WTC11 (cell line): ENCODE measurements around the gene AKAP7. TPM values are rescaled to one million over a fixed set of nuclear protein-coding genes. Genes with fewer than 3 reads are reported as not detected.

Experiments used
- ATAC-seq: fragments of 200-7000 bp; cut with Tn5 transposase; 2 replicates; pipeline ENCODE4 v1.10.0; 2021; ENCODE audit warnings: mild to moderate bottlenecking, moderate library complexity
- CTCF ChIA-PET: fragments of 300-600 bp; sonication (Branson Sonifier 250); formaldehyde crosslinking; loops from one replicate; lab custom pipeline; 2021; ENCODE audit warnings: antibody characterized with exemption; lab: Charles Lee
- POLR2A ChIA-PET: fragments of 350-600 bp; sonication (Branson Sonifier 250); formaldehyde crosslinking; loops from one replicate; lab custom pipeline; 2021; ENCODE audit warnings: antibody characterized with exemption; lab: Charles Lee
- DNase-seq: peaks from one replicate; pipeline ENCODE4 v3.0.0; 2021; ENCODE audit warnings: low spot score
- H3K27ac Mint-ChIP-seq: 2 replicates; pipeline ENCODE4 v1.8.0; 2021; ENCODE audit warnings: mixed read lengths
- H3K27me3 Mint-ChIP-seq: 2 replicates; pipeline ENCODE4 v1.8.0; 2021; ENCODE audit warnings: low read depth, mild to moderate bottlenecking, moderate library complexity, mixed read lengths
- H3K36me3 Mint-ChIP-seq: 2 replicates; pipeline ENCODE4 v1.8.0; 2021; ENCODE audit warnings: mixed read lengths
- H3K4me1 Mint-ChIP-seq: 2 replicates; pipeline ENCODE4 v1.8.0; 2022; ENCODE audit warnings: mixed read lengths
- H3K4me3 Mint-ChIP-seq: 2 replicates; pipeline ENCODE4 v1.8.0; 2021; ENCODE audit warnings: mild to moderate bottlenecking, moderate library complexity, mixed read lengths
- H3K9me3 Mint-ChIP-seq: 2 replicates; pipeline ENCODE4 v1.8.0; 2021; ENCODE audit warnings: mixed read lengths
- CREM ChIP-seq: sonication (generic); formaldehyde crosslinking; IDR thresholded peaks from 2 replicates; pipeline ENCODE4 v1.8.1; 2022; ENCODE audit warnings: mild to moderate bottlenecking, missing genetic modification reagents, moderate library complexity
- ELF4 ChIP-seq: sonication (generic); formaldehyde crosslinking; IDR thresholded peaks from 2 replicates; pipeline ENCODE4 v1.8.1; 2022; ENCODE audit warnings: low read depth, mild to moderate bottlenecking, moderate library complexity, missing genetic modification reagents
- EMX1 ChIP-seq: fragments of 250-450 bp; sonication (Bioruptor Pico); IDR thresholded peaks from 2 replicates; pipeline ENCODE4 v1.8.0; 2021; ENCODE audit warnings: mild to moderate bottlenecking
- ESRRA ChIP-seq: sonication (generic); formaldehyde crosslinking; IDR thresholded peaks from 2 replicates; pipeline ENCODE4 v1.8.1; 2022; ENCODE audit warnings: mild to moderate bottlenecking, missing genetic modification reagents, borderline replicate concordance
- GABPB1 ChIP-seq: sonication (generic); formaldehyde crosslinking; IDR thresholded peaks from 2 replicates; pipeline ENCODE4 v1.8.1; 2023; ENCODE audit warnings: mild to moderate bottlenecking, missing genetic modification reagents
- JAZF1 ChIP-seq: fragments of 250-450 bp; sonication (Bioruptor Pico); IDR thresholded peaks from 2 replicates; pipeline ENCODE4 v1.9.0; 2021; ENCODE audit warnings: moderate library complexity, mild to moderate bottlenecking, inconsistent platforms
- MXD4 ChIP-seq: fragments of 250-450 bp; sonication (Bioruptor Pico); IDR thresholded peaks from 2 replicates; pipeline ENCODE4 v1.8.0; 2021; ENCODE audit warnings: mild to moderate bottlenecking, moderate library complexity, borderline replicate concordance
- NR3C1 ChIP-seq: sonication (generic); formaldehyde crosslinking; conservative IDR thresholded peaks from 2 replicates; pipeline ENCODE4 v1.8.1; 2023; ENCODE audit warnings: low read depth, mild to moderate bottlenecking, missing genetic modification reagents
- SMAD4 ChIP-seq: sonication (generic); formaldehyde crosslinking; IDR thresholded peaks from 2 replicates; pipeline ENCODE4 v1.8.0; 2022; ENCODE audit warnings: mild to moderate bottlenecking, missing genetic modification reagents
- TCF7 ChIP-seq: sonication (generic); formaldehyde crosslinking; IDR thresholded peaks from 2 replicates; pipeline ENCODE4 v1.8.0; 2022; ENCODE audit warnings: mild to moderate bottlenecking, low read depth, missing genetic modification reagents, moderate library complexity
- TEAD1 ChIP-seq: sonication (generic); formaldehyde crosslinking; IDR thresholded peaks from 2 replicates; pipeline ENCODE4 v1.8.0; 2022; ENCODE audit warnings: mild to moderate bottlenecking, missing genetic modification reagents
- TEAD4 ChIP-seq: sonication (generic); formaldehyde crosslinking; IDR thresholded peaks from 2 replicates; pipeline ENCODE4 v1.8.0; 2022; ENCODE audit warnings: mild to moderate bottlenecking, missing genetic modification reagents
- ZNF138 ChIP-seq: sonication (generic); formaldehyde crosslinking; conservative IDR thresholded peaks from 2 replicates; pipeline ENCODE4 v1.8.1; 2022; ENCODE audit warnings: mild to moderate bottlenecking, moderate library complexity, missing genetic modification reagents
- ZNF396 ChIP-seq: fragments of 250-450 bp; sonication (Bioruptor Pico); IDR thresholded peaks from 2 replicates; pipeline ENCODE4 v1.8.0; 2021; ENCODE audit warnings: mild to moderate bottlenecking, moderate library complexity, borderline replicate concordance
- ZNF671 ChIP-seq: fragments of 250-450 bp; sonication (Bioruptor Pico); IDR thresholded peaks from 2 replicates; pipeline ENCODE4 v1.8.0; 2021; ENCODE audit warnings: mild to moderate bottlenecking
- total RNA-seq: library from RNA; stranded (reverse); gene quantifications from 3 replicates; pipeline ENCODE4 v1.2.3, GENCODE V29; 2021
- TF ChIP-seq, protein P1 (sequence below): fragments of 250-450 bp; sonication (Bioruptor Pico); conservative IDR thresholded peaks from 2 replicates; pipeline ENCODE4 v1.9.0; 2021; ENCODE audit warnings: mild to moderate bottlenecking
- TF ChIP-seq, protein P2 (sequence below): sonication (generic); formaldehyde crosslinking; IDR thresholded peaks from 2 replicates; pipeline ENCODE4 v1.8.1; 2023; ENCODE audit warnings: mild to moderate bottlenecking, missing genetic modification reagents
- TF ChIP-seq, protein P3 (sequence below): sonication (generic); formaldehyde crosslinking; IDR thresholded peaks from 2 replicates; pipeline ENCODE4 v1.8.0; 2022; ENCODE audit warnings: mild to moderate bottlenecking, missing genetic modification reagents
- TF ChIP-seq, protein P4 (sequence below): sonication (generic); formaldehyde crosslinking; IDR thresholded peaks from 2 replicates; pipeline ENCODE4 v1.8.1; 2022; ENCODE audit warnings: mild to moderate bottlenecking, moderate library complexity, missing genetic modification reagents
- TF ChIP-seq, protein P5 (sequence below): sonication (generic); formaldehyde crosslinking; conservative IDR thresholded peaks from 2 replicates; pipeline ENCODE4 v1.8.1; 2023; ENCODE audit warnings: mild to moderate bottlenecking, low read depth, missing genetic modification reagents, moderate library complexity

AKAP7 gene
- total RNA-seq, 1 experiment from 2014 or later: 10.9 TPM

DNA sequence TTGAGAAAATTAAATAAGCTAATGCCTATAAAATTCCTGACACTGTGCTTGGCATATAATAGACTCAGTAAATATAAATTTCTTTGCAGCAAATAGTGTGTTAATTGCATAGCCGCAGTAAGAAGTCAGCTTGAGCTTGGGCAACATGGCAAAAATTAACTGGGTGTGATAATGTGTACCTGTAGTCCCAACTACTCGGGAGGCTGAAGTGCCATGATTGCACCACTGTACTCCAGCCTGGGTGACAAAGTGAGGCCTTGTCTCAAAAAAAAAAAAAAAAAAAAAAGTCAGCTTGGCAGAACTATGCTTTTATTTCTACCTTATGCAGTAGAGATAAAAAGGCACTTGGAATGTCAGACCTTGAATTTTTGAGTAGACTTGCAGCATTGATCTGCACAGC is 121.8 kb downstream of the AKAP7 start:
- DNase-seq: no peak
- H3K9me3 Mint-ChIP-seq: peaks cover 15% of the 10 kb centered on the region
- POLR2A ChIA-PET: no interaction called here
- no peak overlapping the region for H3K4me3 Mint-ChIP-seq
- CTCF ChIA-PET: no interaction called here
- no peaks in the 10 kb centered on the region; the same call in 1 of the 2 replicates for H3K27me3 Mint-ChIP-seq
- H3K36me3 Mint-ChIP-seq: peaks cover 25% of the 10 kb centered on the region
- H3K27ac Mint-ChIP-seq: no peak overlapping the region; the same call in 1 of the 2 replicates
- H3K4me1 Mint-ChIP-seq: peaks cover 26% of the 10 kb centered on the region
- ATAC-seq: no peak
- TF ChIP-seq, protein P1, sequence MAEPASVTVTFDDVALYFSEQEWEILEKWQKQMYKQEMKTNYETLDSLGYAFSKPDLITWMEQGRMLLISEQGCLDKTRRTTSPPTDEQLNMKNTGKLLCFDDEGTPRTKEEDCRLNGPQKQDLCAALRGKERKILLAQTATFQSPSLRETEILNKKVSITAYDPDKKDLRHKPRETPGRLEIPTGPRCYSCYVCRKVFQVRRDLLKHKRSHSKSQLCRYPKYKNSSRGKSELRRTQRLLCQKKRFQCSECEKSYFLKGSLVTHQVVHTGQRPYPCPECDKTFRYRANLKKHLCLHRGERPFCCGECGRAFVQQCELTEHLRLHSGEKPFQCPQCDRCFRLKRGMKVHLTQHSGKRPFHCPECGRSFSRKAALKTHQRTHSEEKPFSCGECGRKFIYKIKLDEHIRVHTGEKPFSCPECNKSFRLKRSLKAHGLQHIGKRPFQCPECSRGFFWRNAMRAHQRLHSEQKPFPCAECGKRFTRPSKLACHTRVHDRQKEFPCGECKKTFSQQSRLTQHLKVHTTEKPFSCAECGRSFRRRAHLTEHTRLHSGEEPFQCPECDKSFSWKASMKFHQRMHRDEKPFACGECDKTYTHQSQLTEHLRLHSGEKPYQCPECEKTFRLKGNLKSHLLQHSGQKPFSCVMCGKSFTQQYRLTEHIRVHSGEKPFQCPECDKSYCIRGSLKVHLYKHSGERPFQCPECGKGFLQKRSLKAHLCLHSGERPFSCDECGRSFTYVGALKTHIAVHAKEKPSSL (CRISPR knock-in tag): no peak

DNA sequence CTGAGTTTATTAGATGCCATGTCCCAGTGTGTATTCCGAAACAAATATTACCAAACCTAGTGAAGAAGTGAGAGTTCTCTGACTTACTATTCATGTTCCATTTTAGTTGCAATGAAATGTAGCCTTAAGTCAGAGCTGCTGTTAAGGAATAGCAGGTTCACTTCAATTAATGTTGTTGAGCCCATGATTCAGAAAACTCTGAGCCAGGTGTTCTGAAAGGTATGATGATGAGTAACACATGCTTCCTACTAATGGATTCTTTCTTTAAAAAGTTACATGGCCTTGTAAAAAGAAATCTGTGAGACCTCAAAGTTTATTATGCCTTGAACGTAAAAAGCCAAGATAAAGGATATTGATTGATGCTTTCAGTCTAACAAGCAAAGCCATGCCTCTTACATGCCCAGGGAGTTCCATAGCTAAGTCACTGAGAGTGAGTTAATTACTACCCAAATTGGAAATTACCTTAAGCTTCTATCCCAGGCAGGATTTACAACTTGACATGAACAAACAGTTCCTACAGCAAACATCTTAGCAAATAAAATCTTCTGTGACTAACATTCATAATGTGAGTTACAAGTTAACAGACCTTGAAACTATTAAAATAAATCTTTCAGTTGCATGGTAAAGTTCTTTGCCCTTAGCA is 122.9 kb downstream of the AKAP7 start:
- CTCF ChIA-PET: interaction anchor here (1.1 kb wide), 2 partner anchors 58 to 202 kb away, joined by 3 to 4 read pairs; no protein-coding TSS in a partner anchor
- TF ChIP-seq, protein P2, sequence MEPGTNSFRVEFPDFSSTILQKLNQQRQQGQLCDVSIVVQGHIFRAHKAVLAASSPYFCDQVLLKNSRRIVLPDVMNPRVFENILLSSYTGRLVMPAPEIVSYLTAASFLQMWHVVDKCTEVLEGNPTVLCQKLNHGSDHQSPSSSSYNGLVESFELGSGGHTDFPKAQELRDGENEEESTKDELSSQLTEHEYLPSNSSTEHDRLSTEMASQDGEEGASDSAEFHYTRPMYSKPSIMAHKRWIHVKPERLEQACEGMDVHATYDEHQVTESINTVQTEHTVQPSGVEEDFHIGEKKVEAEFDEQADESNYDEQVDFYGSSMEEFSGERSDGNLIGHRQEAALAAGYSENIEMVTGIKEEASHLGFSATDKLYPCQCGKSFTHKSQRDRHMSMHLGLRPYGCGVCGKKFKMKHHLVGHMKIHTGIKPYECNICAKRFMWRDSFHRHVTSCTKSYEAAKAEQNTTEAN: no peak
- no peak for TF ChIP-seq MXD4 (CRISPR knock-in tag)
- TF ChIP-seq ESRRA (CRISPR knock-in tag): no peak
- TF ChIP-seq ZNF138 (CRISPR knock-in tag): no peak
- TF ChIP-seq CREM (CRISPR knock-in tag): no peak
- TF ChIP-seq TEAD4 (CRISPR knock-in tag): no peak
- TF ChIP-seq, protein P3, sequence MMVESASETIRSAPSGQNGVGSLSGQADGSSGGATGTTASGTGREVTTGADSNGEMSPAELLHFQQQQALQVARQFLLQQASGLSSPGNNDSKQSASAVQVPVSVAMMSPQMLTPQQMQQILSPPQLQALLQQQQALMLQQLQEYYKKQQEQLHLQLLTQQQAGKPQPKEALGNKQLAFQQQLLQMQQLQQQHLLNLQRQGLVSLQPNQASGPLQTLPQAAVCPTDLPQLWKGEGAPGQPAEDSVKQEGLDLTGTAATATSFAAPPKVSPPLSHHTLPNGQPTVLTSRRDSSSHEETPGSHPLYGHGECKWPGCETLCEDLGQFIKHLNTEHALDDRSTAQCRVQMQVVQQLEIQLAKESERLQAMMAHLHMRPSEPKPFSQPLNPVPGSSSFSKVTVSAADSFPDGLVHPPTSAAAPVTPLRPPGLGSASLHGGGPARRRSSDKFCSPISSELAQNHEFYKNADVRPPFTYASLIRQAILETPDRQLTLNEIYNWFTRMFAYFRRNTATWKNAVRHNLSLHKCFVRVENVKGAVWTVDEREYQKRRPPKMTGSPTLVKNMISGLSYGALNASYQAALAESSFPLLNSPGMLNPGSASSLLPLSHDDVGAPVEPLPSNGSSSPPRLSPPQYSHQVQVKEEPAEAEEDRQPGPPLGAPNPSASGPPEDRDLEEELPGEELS (CRISPR knock-in tag): no peak
- no peak for TF ChIP-seq ELF4 (CRISPR knock-in tag)
- no peak for TF ChIP-seq EMX1
- no peak for TF ChIP-seq TEAD1 (CRISPR knock-in tag)
- TF ChIP-seq, protein P4, sequence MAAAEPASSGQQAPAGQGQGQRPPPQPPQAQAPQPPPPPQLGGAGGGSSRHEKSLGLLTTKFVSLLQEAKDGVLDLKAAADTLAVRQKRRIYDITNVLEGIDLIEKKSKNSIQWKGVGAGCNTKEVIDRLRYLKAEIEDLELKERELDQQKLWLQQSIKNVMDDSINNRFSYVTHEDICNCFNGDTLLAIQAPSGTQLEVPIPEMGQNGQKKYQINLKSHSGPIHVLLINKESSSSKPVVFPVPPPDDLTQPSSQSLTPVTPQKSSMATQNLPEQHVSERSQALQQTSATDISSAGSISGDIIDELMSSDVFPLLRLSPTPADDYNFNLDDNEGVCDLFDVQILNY (CRISPR knock-in tag): no peak
- no peak for TF ChIP-seq ZNF671
- no peak for TF ChIP-seq SMAD4
- no peak for TF ChIP-seq GABPB1 (CRISPR knock-in tag)
- no peak for TF ChIP-seq JAZF1 (CRISPR knock-in tag)
- no peak for TF ChIP-seq TCF7 (CRISPR knock-in tag)
- TF ChIP-seq, protein P5, sequence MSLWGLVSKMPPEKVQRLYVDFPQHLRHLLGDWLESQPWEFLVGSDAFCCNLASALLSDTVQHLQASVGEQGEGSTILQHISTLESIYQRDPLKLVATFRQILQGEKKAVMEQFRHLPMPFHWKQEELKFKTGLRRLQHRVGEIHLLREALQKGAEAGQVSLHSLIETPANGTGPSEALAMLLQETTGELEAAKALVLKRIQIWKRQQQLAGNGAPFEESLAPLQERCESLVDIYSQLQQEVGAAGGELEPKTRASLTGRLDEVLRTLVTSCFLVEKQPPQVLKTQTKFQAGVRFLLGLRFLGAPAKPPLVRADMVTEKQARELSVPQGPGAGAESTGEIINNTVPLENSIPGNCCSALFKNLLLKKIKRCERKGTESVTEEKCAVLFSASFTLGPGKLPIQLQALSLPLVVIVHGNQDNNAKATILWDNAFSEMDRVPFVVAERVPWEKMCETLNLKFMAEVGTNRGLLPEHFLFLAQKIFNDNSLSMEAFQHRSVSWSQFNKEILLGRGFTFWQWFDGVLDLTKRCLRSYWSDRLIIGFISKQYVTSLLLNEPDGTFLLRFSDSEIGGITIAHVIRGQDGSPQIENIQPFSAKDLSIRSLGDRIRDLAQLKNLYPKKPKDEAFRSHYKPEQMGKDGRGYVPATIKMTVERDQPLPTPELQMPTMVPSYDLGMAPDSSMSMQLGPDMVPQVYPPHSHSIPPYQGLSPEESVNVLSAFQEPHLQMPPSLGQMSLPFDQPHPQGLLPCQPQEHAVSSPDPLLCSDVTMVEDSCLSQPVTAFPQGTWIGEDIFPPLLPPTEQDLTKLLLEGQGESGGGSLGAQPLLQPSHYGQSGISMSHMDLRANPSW (CRISPR knock-in tag): no peak
- TF ChIP-seq NR3C1 (CRISPR knock-in tag): no peak
- TF ChIP-seq ZNF396 (CRISPR knock-in tag): no peak

More for the DNA sequence above, 122.9 kb downstream of the AKAP7 start:
- no peak for DNase-seq
- H3K4me3 Mint-ChIP-seq: no peak overlapping the region
- H3K9me3 Mint-ChIP-seq: peaks cover 15% of the 10 kb centered on the region
- peak overlapping the region; percentile 7; the same call in 1 of the 2 replicates for H3K27ac Mint-ChIP-seq
- peaks cover 23% of the 10 kb centered on the region for H3K4me1 Mint-ChIP-seq
- H3K36me3 Mint-ChIP-seq: peaks cover 25% of the 10 kb centered on the region
- ATAC-seq: no peak
- no peaks in the 10 kb centered on the region; the same call in 1 of the 2 replicates for H3K27me3 Mint-ChIP-seq
- POLR2A ChIA-PET: no interaction called here
